ENCODE results near the gene PRSS50.

PRSS50 gene

DNA sequence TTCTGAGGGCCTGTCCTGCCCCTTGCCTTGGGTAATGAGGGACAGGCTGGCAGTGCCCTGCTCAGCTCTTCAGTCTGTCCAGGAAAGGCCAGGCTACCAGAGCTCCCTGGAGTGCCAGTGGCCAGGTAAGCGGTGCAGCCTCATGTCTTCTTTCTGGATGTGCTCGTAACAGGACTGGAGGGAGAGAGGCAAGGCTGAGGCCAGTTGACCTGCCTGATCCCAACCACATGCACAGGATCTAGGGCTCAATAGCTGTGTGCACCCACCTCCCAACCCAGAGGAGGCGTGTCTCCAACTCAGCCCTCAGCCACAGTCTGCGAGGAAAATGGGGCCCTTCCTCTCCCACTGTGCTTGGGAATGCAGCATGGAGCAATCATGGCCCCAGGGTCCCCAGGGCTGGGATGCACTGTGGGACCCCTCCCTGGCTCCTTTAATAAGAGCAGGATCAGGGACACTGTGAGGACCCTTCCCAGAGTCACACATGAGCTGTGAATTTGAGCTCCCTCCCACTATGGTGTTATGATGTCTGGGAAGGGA, 46.7 kb downstream of the PRSS50 start:
- Mint-ChIP-seq H3K27ac (no peak overlapping the region), H3K4me1 (ENCODE audit: low read depth) (no peaks in the 10 kb centered on the region), H3K36me3 (ENCODE audit: low read depth) (no peaks in the 10 kb centered on the region), H3K4me3 (no peak overlapping the region), H3K27me3 (peaks cover 26% of the 10 kb centered on the region), H3K9me3 (no peaks in the 10 kb centered on the region)
- intact Hi-C loops (cut with micrococcal nuclease): no loop called here

DNA sequence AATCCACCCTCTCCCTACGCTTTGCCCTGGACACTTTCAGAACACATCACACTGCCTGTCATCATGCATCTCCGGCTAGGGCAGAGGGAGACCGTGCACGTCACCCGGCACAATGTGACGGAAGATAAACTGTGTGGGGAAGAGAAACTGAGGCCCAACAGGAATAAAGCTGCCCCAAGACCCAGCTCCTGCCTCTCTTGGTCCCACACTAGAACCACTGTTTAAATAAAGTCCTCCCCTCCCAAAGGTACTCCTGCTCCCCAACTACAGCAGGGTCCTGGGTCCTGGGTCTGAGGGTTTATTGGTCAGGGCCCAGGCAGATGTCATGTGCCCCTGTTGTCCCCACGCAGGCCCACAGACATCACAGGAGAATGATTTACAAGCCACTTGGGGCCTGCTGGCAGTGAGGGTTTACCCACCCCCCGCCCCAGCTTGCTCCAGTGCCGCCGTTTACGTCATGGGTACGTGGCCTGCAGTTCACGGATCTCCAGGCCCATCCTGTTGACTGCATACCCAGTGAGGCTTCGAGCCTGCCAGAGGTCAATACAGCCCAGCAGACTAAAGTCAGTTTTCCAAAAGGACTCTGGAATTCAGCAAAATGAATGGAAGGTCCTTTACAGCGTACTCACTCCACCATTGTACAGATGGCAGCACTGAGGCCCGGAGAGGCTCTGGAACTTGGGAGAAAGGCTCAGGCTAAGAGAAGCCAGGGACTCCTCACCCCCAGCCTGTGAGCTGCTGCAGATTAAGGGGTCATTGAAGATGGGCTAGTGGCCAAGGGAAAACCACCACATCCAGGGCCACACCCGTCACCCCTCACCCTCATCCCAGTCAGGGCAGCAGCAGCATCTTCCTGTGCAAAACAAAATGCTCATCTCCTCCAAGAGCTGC, 47.4 kb downstream of the PRSS50 start:
- intact Hi-C loops (cut with micrococcal nuclease): no loop called here
- Mint-ChIP-seq H3K27ac (no peak overlapping the region), H3K4me3 (no peak overlapping the region), H3K9me3 (no peaks in the 10 kb centered on the region), H3K27me3 (peaks cover 25% of the 10 kb centered on the region), H3K36me3 (ENCODE audit: low read depth) (no peaks in the 10 kb centered on the region), H3K4me1 (ENCODE audit: low read depth) (no peaks in the 10 kb centered on the region)

DNA sequence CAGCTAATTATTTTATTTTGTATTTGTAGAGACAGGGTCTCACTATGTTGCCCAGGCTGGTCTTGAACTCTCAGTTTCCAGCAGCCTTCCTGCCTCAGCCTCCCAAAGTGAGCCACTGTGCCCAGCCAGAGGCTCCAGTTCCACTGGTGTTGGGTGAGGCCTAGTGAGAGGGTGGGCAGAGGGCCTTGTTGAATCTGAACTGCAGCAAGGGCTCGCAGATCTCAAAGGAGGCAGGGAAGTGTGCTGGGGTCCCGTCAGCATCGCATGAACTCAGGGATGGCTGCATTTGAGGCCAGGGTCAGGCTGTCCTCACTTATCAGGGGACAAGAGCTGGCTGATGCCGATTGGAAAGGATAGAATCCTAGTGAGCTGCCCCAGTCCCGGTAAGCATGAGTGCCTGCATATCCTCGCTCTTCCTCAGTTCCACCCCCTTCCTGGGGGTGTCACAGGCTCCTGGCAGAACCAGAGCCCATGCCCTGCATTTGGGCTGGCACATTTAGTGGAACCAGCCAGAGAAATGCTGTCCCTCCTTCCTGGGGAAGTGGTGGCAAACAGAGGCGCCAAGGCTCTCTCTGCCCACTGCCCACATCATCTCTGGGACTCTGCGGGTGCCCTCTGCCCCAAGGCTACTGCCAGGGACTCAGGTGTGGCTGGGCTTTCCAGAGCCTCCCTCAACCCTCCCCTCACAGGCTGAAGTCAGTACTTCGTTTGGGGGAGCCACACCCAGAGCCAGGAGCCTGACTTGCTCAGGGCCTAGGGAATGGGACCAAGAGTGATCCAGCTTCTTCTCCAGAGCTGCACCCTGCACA, 48.3 kb downstream of the PRSS50 start:
- no peaks in the 10 kb centered on the region for H3K36me3 Mint-ChIP-seq (ENCODE audit: low read depth)
- H3K27ac Mint-ChIP-seq: no peak overlapping the region
- peaks cover 18% of the 10 kb centered on the region for H3K27me3 Mint-ChIP-seq
- no peak overlapping the region for H3K4me3 Mint-ChIP-seq
- intact Hi-C loops (cut with micrococcal nuclease): no loop called here
- no peaks in the 10 kb centered on the region for H3K9me3 Mint-ChIP-seq
- no peaks in the 10 kb centered on the region for H3K4me1 Mint-ChIP-seq (ENCODE audit: low read depth)

DNA sequence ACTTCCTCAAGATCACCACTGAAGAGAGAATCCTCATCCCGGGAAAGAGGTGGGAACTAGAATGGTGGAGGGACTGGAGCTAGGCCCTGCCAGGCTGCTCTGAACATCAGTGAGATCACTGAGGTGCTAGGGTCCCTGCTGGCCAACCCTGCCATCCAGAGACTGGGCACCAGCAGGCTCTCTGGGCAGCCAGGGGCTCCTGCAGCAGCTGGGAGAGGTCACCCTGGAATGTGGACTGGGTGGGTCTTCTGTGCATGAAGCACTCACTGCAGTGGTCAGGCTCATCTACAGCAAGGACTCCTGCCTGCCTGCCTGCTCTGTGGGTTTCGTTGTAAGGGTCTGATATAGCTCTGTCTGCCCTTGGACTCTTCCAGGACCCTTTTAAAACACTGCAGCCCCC, 49.1 kb downstream of the PRSS50 start:
- Mint-ChIP-seq H3K4me3 (no peak overlapping the region), H3K4me1 (ENCODE audit: low read depth) (no peaks in the 10 kb centered on the region), H3K9me3 (no peaks in the 10 kb centered on the region), H3K27ac (no peak overlapping the region), H3K36me3 (ENCODE audit: low read depth) (no peaks in the 10 kb centered on the region), H3K27me3 (peaks cover 14% of the 10 kb centered on the region)
- intact Hi-C loops (cut with micrococcal nuclease): no loop called here

DNA sequence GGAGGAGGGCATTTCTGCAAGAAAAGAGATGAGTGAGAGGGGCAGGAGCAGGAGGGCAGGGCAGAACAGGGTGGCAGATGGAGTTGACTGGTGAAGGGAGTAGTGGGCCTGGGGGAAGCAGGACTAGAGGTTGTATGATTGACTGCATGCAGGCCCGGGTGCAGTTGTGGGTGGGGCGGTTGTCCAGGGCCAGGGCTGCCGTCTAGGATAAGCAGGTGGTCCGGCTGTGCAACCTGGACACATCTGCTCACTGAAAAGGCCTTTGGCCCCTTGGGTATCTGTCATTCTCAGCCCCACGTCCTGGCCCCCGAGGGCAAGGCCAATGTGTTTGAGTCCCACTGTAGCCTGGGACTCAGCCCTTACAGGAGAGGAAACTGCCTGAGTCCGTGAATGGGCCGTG, 49.6 kb downstream of the PRSS50 start:
- H3K4me3 Mint-ChIP-seq: no peak overlapping the region
- peaks cover 15% of the 10 kb centered on the region for H3K27me3 Mint-ChIP-seq
- no peaks in the 10 kb centered on the region for H3K9me3 Mint-ChIP-seq
- H3K36me3 Mint-ChIP-seq (ENCODE audit: low read depth): no peaks in the 10 kb centered on the region
- H3K27ac Mint-ChIP-seq: no peak overlapping the region
- intact Hi-C loops (cut with micrococcal nuclease): no loop called here
- H3K4me1 Mint-ChIP-seq (ENCODE audit: low read depth): no peaks in the 10 kb centered on the region

DNA sequence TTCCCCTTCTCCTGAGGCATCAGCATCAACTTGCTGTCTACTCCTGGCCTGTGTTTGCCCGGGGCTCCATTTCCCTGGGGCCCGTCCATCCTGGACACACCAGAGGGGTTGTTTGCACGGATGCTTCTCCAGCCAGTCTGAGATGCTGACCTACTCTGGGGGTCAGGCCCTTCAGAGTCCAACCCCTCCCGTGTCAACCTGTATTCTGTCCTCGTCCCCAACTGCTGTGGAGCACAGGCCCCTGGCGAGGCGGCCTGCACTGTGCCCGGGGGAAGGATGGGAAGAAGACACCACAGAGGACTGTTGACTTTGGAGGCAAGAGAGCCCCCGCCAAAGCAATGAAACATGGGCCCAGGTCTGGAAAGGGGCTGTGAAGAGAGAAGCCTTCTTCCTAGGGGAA, 50.0 kb downstream of the PRSS50 start:
- H3K27ac Mint-ChIP-seq: no peak overlapping the region
- H3K9me3 Mint-ChIP-seq: no peaks in the 10 kb centered on the region
- H3K4me1 Mint-ChIP-seq (ENCODE audit: low read depth): no peaks in the 10 kb centered on the region

DNA sequence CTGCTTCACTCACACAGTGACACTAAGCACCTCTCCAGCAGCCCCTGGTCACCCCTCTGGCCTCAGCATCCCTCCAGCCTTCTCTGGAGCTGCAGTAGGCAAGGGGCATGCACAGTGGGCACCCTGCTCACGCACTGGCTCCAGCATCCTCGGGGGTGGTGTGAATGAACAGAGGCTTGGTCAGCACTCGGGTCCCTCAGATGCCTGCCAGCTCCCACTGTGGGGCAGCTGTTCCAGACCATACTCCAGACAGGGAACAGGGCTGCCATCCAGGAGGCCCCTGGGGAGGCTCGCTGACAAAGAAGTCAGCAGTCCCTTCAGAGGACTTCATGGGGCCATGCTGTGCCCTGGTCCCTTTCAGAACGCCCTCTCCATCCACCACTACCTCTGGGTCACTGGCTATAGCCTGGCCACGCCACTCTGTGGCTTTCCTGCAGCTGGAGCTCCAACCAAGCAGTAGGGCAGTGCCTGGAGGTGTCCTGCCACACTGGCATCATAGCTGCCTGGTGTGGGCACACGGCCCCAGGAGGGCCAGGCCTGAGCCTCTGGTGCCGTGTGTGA, 50.5 kb downstream of the PRSS50 start:
- intact Hi-C loops (cut with micrococcal nuclease): no loop called here
- Mint-ChIP-seq H3K27me3 (peaks cover 20% of the 10 kb centered on the region), H3K27ac (no peak overlapping the region), H3K4me3 (no peak overlapping the region), H3K36me3 (ENCODE audit: low read depth) (no peaks in the 10 kb centered on the region), H3K9me3 (no peaks in the 10 kb centered on the region), H3K4me1 (ENCODE audit: low read depth) (no peaks in the 10 kb centered on the region)

More for the DNA sequence above, 50.0 kb downstream of the PRSS50 start:
- H3K4me3 Mint-ChIP-seq: no peak overlapping the region
- no peaks in the 10 kb centered on the region for H3K36me3 Mint-ChIP-seq (ENCODE audit: low read depth)
- intact Hi-C loops (cut with micrococcal nuclease): no loop called here
- peaks cover 16% of the 10 kb centered on the region for H3K27me3 Mint-ChIP-seq

DNA sequence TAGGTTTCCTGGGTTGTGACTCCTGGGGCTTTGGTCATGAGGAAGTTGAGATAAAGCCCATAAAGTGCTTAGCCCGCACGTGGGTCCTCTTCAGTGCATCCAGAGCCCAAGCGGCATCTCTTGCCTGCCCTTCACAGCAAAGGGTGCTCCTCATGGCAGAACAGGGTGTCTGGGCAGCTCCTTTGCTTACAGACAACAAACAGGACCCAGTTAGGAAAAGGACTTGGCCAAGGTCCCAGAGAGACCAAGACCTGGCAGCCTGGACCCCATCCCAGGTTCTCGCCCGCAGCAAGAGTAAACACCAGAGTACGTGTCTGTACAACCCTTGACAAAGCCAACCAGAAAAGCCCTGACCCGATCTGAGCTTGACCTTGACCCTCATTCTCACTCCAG, 51.2 kb downstream of the PRSS50 start:
- Mint-ChIP-seq H3K9me3 (no peaks in the 10 kb centered on the region), H3K27me3 (peaks cover 17% of the 10 kb centered on the region), H3K4me3 (no peak overlapping the region), H3K27ac (no peak overlapping the region), H3K4me1 (ENCODE audit: low read depth) (no peaks in the 10 kb centered on the region), H3K36me3 (ENCODE audit: low read depth) (no peaks in the 10 kb centered on the region)
- intact Hi-C loops (cut with micrococcal nuclease): no loop called here

DNA sequence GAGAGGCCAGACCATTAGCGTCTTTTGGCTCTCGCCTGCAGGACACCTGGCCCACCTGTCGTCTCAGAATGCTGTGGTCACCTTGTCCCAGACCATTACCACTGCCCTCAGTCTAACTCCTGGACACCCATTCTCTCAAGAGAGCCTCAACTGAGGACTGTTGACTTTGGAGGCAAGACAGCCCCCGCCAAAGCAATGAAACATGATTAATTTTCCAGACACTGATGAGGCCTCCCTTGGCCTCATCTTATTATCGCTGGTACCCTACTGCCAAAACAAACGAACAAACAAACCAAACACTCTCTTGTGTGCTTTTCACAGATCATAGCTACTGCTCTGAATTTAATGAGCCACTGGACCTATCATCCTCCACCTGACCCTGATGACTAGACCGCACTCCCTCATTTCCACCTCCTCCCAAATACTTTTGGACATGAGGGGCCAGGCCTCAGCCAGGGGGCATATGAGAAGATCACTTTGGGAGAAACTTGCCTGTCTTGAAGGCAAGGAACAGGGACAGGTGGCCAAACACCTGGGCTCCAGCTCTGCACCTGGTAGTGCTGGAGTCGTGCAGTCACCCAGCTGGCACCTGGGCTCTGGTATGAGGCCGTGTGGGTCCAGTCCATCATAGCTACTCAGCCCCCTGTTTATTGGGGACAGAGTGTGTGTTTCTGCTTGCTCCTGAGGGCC, 51.8 kb downstream of the PRSS50 start:
- Mint-ChIP-seq H3K4me1 (ENCODE audit: low read depth) (no peaks in the 10 kb centered on the region), H3K27me3 (peaks cover 16% of the 10 kb centered on the region), H3K27ac (no peak overlapping the region), H3K36me3 (ENCODE audit: low read depth) (no peaks in the 10 kb centered on the region), H3K9me3 (no peaks in the 10 kb centered on the region), H3K4me3 (no peak overlapping the region)
- intact Hi-C loops (cut with micrococcal nuclease): no loop called here

DNA sequence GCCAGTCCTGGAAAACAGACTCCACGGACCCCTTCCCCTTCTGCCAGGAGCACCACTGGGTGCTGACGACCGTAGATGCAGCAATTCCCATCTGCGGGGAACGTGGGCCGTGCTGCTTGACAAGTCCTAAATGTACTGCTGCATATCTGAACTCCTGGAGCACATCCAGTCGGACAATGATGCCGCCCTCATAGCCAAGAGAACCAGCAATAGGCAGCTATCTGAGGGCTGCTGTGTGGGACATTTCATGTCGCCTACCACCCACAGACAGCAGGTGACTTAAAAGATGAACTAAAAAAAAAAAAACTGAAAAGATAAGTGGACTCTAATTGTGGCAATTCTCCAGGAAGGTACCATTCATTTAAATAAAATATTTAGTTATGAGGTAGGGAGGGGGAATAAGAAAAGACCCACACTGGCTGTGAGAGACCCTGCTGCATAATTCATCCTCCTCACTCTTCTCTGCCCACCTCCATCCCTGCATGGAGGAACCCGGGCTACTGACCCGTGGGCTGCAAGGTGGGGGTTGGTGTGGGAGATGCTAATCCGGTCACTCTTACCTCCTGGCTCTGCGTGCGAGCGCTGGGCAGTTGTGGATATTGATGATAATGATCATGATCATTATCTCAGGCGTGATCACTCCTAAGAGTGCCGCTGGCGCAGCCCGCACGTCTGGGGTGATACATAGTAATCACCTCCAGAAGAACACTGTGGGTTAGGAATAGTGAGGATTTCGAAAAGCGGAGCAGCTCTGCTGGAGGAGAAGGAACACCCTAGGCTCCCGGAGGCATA, 52.5 kb downstream of the PRSS50 start:
- H3K4me3 Mint-ChIP-seq: no peak overlapping the region
- intact Hi-C loops (cut with micrococcal nuclease): no loop called here
- peaks cover 22% of the 10 kb centered on the region for H3K27me3 Mint-ChIP-seq
- H3K4me1 Mint-ChIP-seq (ENCODE audit: low read depth): no peaks in the 10 kb centered on the region
- H3K36me3 Mint-ChIP-seq (ENCODE audit: low read depth): no peaks in the 10 kb centered on the region
- H3K9me3 Mint-ChIP-seq: no peaks in the 10 kb centered on the region
- H3K27ac Mint-ChIP-seq: no peak overlapping the region

DNA sequence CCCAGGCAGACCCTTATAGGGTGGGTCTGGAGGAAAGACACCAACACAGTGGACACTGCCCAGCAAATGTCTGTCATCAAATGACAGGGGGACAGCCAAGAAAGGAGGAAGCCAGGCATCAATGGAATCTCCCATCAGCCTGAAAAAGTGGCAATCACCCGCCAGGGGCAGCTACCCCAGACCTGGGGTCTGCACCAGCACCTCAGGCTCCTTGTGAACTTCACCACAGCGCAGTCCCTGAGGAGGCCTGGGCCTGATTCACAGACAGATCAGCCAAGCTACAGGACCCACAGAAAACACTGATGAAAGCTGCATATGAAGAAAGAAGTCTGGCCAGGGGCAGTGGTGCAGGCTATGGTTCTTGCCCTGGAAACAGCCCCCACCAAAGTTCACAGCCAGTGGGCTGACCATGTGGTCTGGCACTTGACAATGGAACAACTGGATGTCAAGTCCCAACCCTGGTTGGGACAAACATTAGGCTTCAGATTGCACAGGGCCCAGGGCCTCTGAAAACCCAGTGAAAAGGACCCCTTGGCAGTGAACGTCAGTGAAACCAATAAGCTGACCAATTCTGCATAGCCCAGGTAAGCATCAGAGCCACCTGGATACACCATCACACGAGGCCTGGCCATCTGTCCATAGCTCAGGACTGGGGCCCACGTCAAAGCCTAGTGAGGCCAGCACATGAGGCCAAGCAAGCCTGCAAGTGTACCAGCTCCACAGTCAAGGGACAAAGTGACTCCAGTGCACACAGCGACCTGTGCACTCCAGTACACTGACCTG, 53.3 kb downstream of the PRSS50 start:
- Mint-ChIP-seq H3K4me3 (no peak overlapping the region), H3K9me3 (no peaks in the 10 kb centered on the region), H3K4me1 (ENCODE audit: low read depth) (no peaks in the 10 kb centered on the region), H3K36me3 (ENCODE audit: low read depth) (no peaks in the 10 kb centered on the region), H3K27ac (no peak overlapping the region), H3K27me3 (peaks cover 25% of the 10 kb centered on the region)
- intact Hi-C loops (cut with micrococcal nuclease): no loop called here

DNA sequence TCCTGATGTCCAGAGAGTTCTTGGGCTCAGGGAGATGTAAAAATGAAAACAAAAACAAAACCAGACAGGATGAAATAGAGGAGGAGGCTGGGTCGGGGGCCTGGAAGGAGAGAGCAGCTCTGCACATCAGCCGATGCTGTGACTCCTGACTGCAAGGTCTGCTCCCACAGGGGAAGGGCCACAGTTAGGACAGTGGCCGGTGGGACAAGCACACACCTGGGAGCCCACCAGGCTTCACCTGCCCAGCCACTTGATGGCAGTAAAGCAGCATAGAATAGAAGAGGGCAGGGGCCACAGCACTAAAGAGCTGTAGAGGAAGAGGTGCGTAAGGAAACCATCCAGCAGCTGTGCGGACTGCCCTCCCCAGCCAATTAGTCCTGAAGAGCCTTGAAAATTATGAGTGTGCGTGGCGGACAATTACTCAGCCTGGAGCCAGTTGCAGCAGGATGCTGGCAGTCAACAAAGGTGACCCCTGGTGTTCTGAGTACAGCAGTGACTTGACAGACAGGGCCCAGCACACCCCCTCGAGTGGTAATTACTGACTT, 54.0 kb downstream of the PRSS50 start:
- H3K9me3 Mint-ChIP-seq: no peaks in the 10 kb centered on the region
- no peaks in the 10 kb centered on the region for H3K4me1 Mint-ChIP-seq (ENCODE audit: low read depth)
- H3K27ac Mint-ChIP-seq: no peak overlapping the region
- H3K4me3 Mint-ChIP-seq: no peak overlapping the region
- H3K27me3 Mint-ChIP-seq: peaks cover 25% of the 10 kb centered on the region
- no peaks in the 10 kb centered on the region for H3K36me3 Mint-ChIP-seq (ENCODE audit: low read depth)
- intact Hi-C loops (cut with micrococcal nuclease): no loop called here

Measured in dendritic cell treated with granulocyte-macrophage colony-stimulating factor and Interleukin-4, amounts not matched to agents 40 ng/mL and 50 ng/mL, for 4 days (primary cell).